Measurements from ENCODE around the gene RASSF8.

Gene RASSF8

DNA sequence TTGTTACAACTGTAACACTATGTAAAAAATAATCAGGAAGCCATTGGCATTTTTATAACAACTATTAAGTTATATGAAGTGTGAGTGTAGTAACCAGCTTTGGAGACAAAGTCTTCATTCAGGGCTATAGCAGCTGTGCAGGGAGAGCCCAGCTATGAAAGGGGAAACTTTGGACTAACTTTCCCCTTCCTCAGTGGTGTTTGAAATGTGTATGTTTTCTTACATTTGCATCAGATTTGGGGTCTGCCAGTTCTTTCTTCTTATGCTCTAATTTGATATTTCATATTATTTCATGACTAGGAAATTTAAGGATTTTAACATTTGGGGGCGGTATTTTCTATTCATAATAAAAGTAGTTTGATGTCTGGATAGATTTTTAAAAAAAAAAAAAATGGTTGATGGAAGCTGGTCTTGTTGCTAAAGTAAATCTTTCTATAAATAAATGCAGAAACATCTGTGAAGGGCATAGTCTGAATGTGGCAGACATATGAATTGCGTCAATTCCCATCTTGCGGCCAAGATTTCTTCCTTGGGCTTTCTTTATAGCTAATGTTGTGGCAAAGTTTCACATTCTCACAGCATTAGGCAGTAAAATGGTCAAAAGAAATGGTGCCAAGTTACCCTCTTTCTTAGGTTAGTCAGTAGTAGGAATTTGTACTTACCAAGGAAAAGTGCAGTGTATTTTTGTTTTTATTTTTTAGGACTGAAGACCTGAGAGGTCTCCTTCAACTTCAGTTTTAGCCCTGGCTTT, 35.6 kb downstream of the RASSF8 start:
- DNase-seq, result no peak

DNA sequence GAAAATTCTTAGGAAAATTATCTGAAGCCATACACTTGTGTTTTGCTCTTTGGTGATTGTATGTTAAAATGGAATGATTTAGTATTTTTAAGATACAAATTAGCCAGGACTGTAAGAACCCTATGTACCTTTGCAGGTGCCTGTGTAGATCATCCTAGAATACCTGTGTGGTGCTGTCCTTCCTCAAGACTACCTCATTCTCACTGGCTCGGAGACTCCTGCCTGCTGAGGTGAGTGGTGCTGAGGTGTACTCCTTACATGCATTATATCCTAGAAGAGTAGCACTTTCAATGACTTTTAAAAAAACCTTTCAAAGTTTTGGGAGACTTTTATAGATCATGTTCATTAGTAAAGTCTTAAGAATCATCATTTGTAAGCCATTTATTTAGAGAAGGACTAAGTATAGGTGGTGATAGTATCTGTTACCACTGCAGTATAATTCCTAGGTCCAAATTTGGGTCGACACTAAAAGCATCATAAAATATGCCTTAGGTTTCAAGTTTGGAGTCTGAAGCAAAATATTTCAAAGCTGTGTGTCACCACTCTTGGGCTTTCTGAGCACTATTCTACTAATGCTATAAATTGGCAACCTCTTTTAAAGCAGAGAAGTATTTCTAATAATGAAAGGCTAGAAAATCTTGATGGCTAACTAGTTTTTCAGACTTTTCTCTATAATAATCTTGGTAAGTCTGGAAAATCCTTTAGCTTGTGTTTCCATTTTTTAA, 36.6 kb downstream of the RASSF8 start:
- DNase-seq, result no peak

DNA sequence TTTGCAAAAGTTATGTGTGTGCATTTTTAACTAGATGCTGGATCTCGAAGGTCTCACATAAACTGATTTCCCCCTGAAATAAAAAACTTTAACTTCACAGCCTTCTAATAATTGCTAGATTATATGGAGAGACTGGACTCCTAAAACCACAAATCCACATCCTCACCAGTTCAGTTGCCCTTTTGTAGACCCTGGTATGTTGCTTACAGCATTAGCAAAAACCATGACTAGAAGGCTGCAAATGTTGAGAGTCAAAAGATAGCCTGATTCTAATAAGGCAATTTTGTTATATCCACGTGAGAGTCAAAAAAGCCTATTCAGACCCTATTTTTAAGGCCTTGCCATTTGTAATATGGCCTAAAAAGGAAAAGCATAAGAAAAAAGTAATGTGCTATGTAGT, 37.4 kb downstream of the RASSF8 start:
- no peak for DNase-seq

DNA sequence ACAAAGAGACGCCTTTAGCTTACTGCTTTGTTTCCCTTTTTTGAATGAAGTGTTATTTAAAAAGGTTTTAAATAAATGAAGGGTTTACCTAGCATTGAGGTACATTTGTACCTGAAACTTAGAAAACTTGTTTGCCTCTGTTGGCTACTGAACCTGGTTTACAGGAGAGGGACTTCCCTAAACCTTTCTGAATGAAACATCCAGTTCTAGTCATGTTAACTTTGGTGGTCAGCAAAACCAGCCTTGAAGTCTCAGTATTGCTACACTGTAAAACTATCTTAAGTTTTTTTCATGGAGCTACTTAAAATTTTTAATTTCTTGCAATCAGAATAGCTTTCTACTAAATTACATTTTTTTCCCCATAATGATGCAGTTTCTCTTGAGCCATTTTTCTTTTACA, 38.2 kb downstream of the RASSF8 start:
- DNase-seq, result no peak

DNA sequence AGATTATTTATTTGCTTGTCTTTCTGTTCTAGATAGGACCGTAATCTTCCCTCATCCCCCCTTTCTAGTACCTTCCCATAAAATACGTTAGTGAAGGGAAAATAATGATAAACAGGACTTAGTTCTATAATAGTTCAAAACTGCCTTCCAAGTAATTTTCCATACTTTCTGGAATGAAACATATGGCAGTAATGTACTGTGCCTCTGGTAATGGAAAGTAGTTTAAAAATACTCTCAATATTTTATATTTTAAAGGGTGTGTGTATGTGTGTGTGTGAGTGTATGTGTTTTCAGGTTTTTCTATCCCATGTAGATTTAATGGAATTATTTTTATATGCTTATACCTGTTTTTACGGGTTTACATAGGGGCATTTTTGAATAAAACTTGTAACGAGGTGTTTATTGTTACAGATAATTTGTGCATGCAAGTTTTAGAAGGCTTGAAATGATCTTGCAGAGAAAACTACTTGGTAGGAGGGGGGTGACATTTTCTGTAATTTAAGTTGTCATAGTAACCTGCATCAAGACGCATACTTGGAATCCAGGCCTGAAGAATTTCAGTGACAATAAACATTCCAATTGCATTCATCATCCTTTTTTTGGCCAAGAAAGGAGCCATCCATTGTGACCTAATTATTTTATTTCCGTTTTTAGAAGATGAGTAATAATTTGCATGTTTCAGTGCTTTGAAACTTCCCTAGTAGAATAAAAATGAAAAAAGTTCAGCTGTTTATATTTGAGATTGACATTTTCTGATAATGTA, 38.9 kb downstream of the RASSF8 start:
- DNase-seq, result no peak

DNA sequence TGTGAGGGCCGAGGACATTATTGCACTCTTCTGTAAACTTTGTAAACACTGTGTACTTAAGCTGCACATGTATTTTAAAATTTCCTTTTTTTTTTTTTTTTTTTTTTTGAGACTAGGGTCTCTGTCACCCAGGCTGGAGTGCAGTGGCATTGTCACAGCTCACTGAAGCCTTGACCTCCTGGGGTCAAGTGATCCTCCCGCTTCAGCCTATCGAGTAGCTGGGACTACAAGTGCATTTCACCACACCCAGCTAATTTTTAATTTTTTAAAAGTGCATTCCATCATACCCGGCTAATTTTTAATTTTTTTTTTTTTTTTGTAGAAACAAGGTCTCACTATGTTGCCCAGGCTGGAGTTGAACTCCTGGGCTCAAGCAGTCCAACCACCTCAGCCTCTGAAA, 42.4 kb downstream of the RASSF8 start:
- no peak for DNase-seq

DNA sequence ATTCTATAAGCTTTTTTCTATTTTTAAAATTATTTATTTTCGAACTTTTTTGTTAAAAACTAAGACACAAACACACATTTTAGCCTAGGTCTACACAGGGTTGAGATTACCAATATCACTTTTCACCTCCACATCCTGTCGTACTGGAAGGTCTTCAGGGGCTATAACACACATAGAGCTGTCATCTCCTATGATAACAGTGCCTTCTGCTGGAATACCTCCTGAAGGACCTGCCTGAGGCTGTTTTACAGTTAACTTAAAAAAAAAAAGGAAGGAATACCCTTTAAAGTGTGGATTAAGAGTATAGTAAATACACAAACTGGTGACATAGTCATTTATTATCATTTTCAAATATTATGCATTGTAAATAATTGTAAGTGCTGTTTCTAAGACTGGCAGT, 43.0 kb downstream of the RASSF8 start:
- no peak for DNase-seq

DNA sequence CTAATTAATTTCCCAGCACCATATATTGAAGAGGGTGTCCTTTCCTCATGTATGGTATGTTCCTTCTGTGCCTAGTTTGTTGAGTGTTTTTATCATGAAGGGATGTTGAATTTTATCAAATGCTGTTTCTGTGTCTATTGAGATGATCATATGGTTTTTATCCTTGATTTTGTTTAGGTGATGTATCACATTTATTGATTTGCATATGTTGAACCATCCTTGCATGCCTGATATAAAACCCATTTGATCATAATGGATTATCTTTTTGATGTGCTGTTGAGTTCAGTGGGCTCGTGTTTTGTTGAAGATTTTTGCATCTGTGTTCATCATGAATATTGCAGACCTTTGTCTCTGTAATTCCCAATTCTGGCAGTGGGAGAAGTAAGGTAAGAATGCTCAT, 44.6 kb downstream of the RASSF8 start:
- DNase-seq, result no peak

DNA sequence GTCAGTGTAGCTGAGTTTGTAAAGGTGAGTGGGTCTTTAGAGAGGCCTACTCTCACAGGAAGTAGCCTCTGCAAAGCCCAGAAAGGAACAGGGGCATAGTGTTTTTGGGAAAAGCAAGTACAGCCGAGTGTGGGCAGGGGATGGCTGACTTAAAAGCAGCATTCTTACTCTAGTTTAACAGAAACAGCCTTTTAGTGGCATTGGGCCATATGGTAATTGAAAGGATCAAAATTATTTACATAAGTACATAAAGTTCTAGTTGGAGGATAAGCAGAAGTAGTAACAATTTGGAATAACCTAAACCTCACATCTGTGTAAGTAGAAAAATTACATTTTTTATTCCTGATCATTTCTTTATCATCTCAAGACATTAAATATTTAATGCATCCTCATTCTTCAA, 49.1 kb downstream of the RASSF8 start:
- DNase-seq, result no peak

DNA sequence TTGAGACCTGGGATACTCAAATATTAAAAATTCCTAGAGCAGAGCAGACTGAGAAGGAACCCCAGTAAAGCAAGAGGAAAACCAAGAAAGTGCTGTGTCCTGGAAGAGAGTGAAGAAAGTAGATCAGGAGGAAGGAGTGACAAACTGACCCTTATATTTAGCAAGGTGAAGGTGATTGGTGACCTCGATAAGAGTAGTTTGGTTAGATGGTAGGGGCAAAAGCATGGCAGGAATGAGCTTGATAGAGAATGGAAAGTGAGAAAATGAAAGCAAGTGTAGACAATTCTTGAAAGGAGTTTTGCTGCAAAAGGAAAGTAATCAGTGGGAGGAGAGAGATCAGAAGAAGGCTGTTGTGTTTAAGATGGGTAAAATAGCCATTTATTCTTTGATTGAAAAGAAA, 51.1 kb downstream of the RASSF8 start:
- DNase-seq, result no peak

DNA sequence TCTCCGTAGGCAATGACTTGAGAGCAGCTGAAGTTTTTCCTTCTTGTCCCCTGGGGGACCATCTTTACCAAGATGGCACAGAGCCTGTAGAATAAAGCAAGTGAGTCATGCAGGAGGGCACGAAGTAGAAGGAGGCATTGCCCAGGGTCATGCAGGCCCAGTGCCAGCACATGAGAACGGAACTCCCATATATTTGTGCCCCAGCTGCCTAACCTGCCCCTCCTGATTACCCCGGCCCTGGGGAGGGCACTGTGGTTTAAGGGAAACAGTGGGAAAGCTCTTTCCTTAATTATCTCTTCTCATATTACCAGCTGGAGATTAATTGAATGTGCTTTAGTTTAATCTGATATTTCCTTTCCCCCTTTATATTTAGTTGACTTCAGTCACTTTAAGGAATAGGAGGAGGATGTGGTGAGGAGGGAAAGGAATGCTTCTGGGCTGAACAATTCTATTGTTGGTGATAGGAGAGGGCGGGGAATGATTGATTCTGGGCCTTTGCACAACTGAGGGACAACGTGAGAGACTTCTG, 51.9 kb downstream of the RASSF8 start:
- DNase-seq, result no peak

DNA sequence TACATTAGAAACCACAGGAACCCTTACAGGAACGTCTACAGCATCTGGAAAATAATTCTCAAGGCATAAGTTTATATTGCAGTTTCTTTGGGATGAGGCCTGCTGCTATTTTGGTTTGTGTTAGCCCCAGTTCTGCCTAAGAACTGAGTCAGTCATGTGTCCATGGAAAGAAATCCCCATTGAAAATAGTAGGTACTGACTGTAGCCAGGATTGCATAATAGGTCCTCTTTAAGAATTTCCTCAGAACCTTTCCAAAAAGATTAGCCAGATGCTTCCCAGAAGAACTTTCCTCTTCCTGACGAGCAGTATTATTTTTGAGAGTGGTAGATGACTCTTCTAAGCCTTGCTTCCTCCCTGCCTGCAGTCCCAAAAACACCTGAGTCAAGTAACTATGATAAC, 52.6 kb downstream of the RASSF8 start:
- no peak for DNase-seq

DNA sequence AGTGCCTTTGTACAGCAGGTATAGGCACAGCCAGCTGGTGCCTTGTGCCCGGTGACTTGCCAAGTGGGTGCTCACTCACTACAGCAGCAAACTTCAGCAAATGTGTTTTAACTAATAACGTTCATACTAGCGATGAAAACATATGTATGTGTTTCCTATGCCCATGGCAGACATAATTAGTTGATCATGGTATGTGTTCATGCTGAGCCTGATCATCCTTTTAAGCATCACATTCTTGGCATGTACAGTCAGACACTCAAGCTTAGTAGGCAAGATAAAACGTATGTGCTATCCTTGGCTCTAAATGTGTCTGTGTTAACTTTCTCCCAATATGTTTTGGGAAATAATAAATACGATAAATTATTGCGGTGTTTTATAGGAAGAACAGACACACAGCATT, 55.6 kb downstream of the RASSF8 start:
- no peak for DNase-seq

DNA sequence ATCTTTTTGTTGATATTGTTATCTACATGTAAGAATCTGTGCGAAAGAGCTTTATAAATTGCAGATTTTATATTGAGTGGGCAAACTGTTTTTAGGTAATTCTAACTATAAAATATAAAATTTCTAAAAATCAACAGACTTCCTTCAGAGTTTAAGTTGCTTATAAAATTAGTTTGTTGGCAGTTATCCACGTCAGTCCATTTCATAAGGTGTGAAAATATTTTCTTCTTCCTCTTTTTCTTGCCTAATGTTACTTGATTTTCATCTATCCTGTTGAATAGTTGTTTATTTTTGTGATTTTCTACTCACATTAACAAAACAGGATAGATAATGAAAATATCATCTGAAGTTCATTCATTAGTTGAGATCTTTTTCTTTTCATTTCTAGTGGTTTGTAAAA, 58.0 kb downstream of the RASSF8 start:
- DNase-seq, result no peak

DNA sequence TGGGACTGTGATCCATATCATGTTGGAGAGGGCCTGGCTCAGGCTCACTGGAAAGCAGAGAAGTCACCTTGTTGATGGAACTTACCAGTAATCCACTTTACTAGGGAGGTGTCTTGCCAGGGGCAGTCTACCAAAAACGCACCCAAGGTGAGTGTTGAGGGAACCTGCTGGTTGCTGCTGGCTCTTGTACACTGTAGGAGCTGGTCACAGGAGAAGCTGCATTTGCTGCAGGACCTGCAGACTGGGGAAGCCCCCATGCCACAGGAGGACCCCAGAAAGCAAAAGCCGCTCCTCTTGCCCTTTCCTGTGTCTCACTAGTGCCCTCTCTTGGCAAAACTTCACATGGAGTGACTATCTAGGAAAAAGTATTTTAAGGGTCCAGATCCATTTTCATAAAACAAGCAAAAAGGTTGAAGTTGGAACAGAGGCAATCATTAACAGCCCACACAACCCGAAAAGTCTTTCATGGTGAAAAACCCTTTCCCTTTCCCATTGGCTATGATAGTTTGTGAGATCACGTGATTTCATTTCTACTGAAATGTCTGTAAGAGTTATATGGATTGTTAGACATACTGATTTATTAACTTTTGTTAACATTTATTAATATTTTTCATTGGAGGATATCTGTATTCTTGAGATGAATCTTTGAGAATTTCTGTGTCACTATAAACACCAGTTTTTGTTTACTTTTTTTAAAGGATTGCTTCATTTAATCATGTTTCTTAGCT, 59.2 kb downstream of the RASSF8 start:
- DNase-seq, result no peak

DNA sequence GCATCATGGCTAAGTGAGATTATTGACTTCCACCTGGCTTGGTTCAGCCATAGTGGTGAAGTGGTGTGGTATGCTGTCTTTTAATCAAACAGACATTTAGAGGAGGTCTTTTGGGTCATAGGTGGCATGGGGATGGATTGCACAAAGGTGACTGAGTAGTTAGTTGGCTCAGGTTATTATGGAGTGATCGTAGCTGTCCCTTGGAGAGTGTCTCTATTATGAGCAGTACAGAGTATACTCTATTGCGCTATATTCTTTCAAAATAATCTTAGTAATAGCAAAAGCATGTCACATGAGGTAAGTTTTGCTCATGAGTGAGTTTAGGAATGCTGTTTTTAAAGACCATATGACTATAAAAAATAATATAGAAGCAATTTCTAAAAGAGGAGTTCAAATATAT, 60.4 kb downstream of the RASSF8 start:
- DNase-seq, result no peak

DNA sequence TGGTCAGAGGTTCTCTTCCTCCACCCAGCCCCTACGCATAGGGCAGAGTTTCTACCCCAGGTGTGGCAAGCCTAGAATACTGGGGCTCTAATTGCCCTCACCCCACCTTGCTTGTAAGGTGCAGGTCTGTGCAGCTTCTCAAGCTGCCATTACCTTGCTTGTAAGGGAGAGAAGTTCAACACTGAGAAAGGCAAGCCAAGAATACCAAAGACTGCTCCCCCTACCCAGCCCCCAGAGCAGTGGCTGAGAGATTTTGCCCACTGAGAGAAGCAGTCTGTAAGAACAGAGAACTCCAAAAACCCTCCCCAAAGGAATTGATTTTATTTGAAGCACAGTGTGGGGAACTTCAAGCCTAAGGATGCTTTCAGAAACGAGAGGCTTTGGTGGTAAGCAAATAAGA, 63.1 kb downstream of the RASSF8 start:
- no peak for DNase-seq

DNA sequence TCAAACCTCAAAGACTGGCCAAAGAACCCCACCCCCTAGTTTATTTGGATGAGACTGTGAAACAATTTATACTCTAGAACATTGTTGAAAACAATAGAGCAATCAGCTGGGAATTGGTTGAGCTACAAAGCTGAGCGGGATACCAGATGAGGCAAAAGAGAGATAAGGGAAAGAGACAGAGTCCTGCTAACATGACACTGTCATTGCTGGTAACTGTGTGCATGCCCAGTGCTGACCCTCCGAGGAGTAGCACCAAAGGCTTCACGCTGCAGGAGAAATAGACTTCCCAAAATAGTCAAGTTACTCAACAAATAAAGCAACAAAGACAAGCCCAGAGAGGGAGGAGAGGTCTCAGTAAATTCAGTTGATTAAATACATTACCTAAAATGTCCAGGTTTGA, 63.6 kb downstream of the RASSF8 start:
- no peak for DNase-seq

DNA sequence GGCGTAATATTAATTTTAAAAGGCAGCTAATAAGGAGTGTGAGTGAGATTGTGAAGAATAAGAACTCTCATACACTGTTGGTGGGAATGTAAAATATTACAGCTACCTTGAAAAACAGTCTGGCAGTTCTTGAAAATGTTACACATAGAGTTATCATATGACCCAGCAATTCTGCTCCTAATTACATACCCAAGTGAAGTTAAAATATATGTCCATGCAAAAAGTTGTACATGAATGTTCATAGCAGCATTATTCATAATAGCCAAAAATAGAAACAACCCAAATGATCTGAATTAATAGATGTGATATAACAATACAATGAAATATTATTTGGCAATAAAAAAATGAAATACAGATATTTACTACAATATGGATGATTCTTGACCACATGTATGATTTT, 68.2 kb downstream of the RASSF8 start:
- no peak for DNase-seq

DNA sequence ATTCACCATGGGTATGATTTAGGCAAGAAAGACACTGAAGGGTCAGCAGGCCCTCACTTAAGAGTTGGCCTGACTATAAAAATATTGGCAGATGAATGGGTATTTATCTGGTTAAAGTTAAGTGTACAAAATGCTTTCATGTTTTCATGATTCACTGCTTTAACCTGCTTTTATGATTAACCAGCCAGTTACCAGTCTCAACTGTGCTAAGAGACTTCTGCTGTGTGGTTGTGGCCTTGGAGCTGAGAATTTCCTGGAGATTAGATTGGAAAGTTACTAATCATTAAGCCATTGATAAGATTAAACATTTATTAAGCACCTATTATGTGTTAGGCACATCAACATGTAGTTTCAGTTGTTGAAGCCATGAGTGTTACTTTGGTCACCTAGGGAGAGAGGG, 68.9 kb downstream of the RASSF8 start:
- DNase-seq, result no peak

DNA sequence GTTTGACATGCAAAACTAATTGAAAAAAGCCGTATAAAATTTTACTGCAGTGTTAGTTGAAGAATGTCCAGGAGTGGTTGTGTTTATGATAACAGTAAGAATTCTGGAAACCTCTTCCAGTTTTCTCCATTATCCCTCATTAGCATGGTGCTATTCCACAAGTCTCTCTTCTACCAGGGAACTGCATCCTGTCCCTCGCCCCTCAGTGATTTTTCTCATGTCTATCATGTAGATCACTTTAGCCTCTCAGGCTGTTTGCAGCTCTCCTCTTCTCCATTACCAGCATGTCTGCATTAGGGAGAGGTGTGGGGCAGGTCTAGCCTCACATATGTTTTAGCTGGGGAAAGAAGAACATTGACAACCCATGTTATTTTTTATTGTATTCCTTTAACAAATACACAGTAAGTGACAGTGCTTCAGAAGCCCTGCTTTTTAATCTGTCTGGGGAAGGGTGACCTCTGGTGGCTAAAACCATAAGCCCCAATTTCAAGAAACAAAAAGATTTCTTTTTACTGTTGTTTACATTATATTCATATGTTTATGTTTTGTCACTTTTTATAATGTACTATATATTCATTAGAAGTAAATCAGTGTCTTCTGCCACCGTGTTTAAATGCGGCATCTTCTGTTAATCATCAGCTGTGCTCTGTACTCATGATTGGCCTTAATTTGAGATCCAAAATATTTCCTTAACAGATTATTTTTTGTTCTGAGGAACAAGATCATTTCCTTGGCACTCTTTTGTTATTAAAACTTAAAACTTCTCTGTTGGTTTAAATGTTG, 70.7 kb downstream of the RASSF8 start:
- no peak for DNase-seq

DNA sequence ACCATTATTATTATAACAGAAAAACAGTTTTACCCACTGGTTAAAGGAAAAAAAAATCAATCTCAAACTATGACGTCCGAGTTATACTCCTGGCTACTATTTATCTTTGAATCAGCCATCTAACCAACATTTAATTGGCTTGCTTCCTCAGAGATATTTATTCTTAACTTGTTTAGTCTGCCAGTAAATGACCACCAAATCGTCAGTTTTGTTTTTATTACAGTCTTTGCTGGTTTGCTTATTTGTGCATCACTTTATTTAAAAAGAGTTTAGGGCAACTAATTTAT, 71.2 kb downstream of the RASSF8 start:
- DNase-seq, result no peak

DNA sequence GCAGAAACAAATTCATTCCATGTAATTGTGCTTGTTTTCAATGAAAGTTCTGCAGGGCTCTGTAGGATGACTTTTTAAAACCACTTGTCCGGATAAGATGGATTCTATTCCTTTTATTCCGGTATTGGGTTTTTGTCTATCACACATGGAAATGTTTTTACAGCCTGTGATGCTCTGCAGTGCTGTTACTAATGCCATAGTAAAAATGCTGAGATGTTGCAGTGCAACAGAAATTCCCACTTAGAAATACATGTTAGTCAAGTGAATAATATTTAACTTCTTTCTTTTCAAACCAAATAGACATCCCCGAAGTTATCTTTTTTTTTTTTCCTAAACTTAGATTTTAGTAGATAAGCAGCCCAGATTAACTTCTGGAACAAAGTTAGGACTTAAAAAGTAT, 71.9 kb downstream of the RASSF8 start:
- DNase-seq, result no peak
